Articular chondrocyte of knee joint (primary cell): Measurements from ENCODE around the gene CNTFR. TPM values are rescaled to one million over a fixed set of nuclear protein-coding genes. Genes with fewer than 3 reads are reported as not detected.

Source experiments
- total RNA-seq: library from RNA; depleted of rRNA; stranded (reverse); fragments of >200 nt; gene quantifications from 2 replicates; pipeline ENCODE4 v1.2.3, GENCODE V29; 2012

CNTFR gene, protein sequence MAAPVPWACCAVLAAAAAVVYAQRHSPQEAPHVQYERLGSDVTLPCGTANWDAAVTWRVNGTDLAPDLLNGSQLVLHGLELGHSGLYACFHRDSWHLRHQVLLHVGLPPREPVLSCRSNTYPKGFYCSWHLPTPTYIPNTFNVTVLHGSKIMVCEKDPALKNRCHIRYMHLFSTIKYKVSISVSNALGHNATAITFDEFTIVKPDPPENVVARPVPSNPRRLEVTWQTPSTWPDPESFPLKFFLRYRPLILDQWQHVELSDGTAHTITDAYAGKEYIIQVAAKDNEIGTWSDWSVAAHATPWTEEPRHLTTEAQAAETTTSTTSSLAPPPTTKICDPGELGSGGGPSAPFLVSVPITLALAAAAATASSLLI
- total RNA-seq = not detected in 2 replicates

DNA sequence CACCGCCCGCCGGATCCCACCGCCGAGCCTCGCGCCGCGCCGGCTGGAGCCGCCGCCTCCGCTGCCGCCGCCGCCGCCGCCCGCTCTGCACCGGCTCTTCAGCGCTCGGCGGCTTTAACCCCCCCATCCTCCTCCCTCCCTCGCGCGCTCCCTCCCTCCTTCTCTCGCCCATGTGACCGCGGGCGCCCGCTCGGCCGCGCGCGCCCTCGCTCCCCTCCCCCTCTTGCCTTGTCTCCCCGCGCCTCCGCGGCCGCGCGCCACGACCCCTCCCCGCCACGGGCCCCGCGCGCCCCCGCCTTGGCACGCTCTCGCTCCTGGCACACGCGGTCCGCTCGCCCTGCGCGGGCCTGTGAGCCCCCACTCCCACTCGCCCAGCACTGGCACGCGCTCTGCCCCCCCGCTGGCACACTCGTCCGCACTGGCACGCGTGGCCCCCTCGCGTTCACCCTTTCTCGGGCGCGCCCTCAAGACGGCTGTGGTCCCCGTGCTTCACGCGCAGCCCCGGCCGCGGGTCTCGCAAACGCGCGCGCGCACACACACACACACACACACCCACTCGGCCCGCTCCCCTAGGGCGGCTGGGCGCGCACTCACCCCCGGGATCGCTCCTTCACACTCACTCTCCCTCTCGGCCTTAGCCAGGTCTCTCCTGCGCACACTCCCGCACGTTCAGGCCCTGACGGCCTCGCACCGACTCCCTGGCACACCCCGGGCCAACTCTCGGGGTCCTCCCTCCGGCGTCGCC lies at the start of gene CNTFR:
TSS of gene CNTFR (minus strand) at position 89 of the 745 bp plus-strand sequence. CDS start 20,743 bp downstream, outside the sequence.

DNA sequence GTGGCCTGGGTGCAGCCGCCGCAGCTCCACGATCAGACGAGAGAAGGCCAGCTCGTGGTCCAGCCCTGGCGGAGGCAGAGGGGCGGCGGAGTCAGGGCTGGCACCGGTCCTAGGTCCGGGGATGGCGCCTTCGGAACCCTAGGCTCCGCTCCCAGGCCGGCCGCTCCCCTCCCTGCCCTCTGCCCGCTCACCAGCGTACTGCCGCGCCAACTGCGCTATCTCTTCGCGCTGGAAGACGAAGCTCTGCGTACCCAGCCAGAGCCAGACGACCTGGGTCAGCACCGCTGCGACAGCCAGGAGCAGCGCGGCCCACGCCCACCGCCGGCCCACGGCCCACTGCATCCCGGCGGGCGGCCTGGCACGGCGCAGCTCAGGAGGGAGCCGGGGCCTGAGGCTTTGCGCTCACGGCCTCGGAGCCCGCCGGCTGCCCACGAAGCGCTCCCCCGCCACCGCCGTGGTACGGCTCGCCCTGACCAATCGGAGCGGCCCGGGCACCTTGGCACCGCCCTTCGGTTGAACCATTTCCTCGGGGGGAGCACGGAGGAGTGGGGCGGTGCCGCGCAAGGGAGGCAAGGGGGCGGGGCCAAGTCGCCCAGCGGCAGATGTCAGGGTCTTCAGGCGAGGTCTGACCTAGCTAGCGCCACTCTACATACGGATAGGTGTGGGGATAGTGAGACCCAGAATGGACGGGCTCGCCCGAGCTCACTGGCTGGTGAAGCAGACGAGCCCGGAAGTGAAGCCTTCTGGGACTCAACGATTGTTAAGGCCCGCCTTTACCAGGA lies 48.0 kb upstream of the CNTFR start, which contains the start of gene SIGMAR1:
TSS of gene SIGMAR1 (minus strand) at position 432 of the 782 bp plus-strand sequence. CDS start at position 342, 90 bp downstream.

DNA sequence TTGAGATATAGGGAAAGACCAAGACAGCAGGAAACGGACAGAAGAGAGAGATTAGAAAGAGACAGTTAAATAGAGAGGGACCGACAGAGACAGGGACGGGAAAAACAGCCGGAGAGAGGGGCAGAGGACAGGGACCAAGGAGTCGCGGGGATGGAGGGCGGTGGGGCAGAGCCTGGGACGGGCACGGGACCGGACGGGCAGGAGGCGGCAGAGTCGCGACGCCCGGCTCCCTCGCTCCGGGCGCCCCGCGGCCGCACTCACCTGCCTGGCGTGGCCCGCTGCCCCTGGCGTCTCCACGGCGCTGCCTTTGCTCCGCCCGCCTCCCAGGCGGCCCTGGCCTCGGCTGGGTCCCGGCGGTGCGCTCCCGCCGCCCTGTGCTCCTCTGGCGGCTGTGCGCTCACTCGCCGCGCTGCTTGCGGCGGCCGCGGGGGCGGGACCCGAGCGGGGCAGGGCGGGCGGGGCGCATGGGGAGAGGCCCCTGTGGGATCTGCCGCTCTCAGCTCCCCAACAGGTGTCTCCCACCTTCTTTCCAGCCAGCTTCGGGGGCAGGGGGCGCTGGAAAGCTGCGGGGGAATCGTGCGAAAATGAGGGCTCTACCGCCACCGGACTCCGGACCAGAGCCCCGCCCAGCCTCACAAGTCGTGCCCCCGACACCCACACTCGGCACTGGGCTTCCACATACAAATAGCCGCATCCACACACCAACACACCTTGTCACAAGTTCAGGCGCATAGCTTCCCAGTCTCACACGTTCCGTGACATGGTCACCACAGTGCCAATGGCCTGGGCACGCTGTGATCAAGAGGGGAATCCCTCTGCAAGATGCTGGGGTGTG lies 39.3 kb upstream of the CNTFR start, which contains the start of gene ARID3C:
TSS of gene ARID3C (minus strand) at position 411 of the 835 bp plus-strand sequence. CDS start 1,052 bp downstream, outside the sequence.

DNA sequence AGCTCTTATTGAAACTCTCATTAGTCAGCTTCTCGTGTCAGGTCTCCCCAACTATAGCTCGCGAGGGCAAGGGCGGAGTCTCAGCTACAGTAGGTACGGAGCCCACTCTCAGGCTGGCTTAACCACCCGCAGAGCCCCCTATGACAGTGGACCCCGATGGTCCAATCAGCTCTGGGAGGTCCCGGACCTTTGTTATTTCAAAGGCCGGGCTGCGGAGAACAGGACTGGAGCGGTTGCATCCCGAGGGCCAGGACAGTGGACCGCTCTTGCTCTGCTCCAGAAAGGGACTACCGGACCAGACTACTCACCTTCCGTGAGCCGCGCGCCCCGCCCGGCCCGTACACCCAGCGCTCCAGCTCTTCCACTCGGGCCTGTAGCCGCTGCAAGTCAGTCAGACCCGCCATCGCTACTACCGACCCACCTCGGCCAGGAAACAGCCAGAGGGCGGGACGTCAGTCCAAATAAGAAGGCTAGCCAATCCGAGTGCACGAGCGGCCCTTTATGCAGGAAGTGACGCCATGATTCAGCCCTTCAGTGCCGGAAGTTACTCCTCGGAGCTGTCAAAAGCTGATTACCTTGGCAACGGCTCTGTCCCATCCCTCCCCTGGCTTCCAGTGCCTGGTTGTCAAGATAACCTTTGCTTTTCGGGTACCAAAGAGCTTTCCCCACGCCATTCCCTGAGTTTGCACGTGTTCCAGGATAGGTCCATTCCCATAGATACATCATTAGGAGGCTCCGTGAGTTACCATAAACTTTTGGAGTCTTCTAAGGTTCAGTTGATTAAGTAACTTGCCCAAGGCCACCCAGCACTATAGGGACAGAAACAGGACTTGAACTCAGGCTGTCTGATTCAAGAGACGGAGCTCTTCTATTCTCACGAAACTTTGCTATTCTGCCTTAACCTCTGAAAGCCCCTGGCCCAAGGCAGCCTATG lies 30.8 kb upstream of the CNTFR start, which contains the start of gene DCTN3:
TSS of gene DCTN3 (minus strand) at position 435 of the 934 bp plus-strand sequence. CDS start at position 404, 31 bp downstream.

DNA sequence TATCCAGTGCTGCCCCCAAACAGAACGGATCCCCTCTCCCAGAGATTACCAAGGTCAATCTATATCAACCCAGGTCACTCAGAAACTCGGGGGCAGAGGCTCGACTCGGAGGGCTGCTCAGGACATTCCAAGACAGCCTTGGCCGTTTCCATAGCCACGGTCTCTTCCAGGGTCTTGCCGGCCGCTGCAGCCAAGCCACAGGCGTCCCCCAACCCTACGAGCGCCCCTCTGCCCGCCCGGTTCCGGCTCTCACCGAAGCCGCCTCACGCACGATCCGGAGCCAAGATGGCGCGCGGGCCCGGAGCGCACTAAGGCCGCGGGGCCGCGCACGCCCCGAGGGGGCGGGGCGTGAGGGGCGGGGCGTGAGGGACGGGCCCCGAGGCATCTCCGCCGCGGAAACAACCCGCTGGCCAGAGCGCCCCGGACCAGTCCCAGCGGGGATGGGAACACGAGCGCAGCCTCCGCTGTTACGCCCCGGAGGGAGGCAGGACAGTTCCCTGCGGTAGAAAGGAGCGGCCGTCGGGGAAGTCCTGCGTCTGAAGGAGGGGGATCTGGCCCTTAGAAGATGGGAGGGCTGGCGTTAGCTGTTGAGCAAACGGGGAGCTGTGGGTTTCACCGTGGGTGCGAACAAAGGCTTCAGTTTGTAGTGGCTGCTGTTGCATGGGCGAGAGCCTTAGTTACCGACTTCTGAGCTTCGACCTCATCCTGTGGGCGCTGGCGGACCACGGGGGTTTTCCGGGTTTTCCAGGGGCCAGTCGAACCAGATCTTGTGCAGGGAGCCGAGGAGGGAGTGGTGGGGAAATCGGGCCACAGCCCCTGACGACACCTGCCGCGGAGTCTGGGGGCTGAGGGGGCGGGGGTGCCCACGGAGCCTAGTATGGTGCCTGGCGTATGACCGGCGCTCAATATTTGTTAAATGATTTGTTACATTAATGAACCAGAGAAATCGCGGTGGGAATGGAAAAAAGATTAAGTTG lies 22.6 kb upstream of the CNTFR start, which contains the start of gene RPP25L:
TSS of gene RPP25L (minus strand) at position 287 of the 977 bp plus-strand sequence. CDS start 801 bp downstream, outside the sequence.

DNA sequence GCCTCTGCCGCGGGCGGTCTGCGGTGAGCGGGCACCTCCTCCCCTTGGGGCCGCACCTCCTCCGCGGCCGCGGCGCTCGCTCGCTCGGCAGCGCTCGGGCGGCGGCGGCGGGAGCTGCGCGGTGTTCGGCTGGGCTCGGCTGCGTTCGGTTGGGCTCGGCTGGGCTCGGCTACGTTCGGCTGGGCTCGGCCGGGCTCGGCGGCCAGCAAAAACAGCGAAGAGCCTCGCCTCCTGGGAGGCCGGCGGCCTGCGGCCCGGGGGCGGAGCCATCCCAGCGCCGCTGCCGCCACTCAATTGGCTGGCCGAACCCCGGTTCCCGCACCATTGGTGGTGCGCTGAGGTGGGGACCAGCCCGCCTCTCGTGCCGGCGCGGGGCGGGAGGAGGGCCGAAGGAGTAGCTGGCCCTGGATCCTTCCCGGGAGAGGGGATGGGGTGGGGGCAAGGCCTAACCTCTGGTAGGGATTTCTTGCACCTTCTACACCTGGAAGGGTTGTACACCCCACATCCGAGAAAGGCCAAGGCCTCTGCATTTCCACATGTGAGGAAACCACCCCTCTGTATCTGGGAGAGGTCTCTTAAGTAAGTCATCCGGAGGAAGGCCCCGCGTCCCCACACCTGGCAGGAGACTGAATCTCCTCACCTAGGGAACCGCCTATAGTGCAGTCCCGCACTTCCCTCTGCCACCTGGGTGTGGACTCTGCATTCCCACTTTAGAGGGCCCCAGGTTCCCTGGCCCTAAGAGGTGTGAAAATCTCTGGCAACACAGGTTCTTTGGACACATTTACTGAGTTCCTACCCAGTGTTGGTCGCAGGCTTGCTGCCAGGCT lies 66.3 kb downstream of the CNTFR start, which contains the start of gene ENHO:
TSS of gene ENHO (minus strand) at position 20 of the 827 bp plus-strand sequence. CDS start 1,295 bp downstream, outside the sequence.

Other genes starting within 250 kb of the CNTFR start
- 1.6 and 1.7 TPM in 2 replicates for gene MYORG, start 212.8 kb downstream of the CNTFR start, total RNA-seq
- gene FAM219A, start 131.2 kb downstream of the CNTFR start, total RNA-seq = 6.6 and 7.7 TPM in 2 replicates
- gene DNAI1, start 130.9 kb downstream of the CNTFR start, total RNA-seq = 0.26 TPM in 1 of 2 replicates, not detected in the other
- 0.32 and 0.39 TPM in 2 replicates for gene ENHO, start 66.7 kb downstream of the CNTFR start, total RNA-seq
- gene RPP25L, start 22.4 kb upstream of the CNTFR start, total RNA-seq = 11.8 and 14.4 TPM in 2 replicates
- gene DCTN3, start 30.8 kb upstream of the CNTFR start, total RNA-seq = 85.2 and 99.0 TPM in 2 replicates
- 0.26 TPM in 1 of 2 replicates, not detected in the other for gene ARID3C, start 39.3 kb upstream of the CNTFR start, total RNA-seq
- gene SIGMAR1, start 48.1 kb upstream of the CNTFR start, total RNA-seq = 57.5 and 61.2 TPM in 2 replicates
- gene GALT, start 57.0 kb upstream of the CNTFR start, total RNA-seq = 29.6 and 37.5 TPM in 2 replicates
- 34.2 and 40.5 TPM in 2 replicates for gene IL11RA, start 62.5 kb upstream of the CNTFR start, total RNA-seq
- gene CCL27, start 72.9 kb upstream of the CNTFR start, total RNA-seq = 0.32 TPM in 1 of 2 replicates, not detected in the other
- not detected in 2 replicates for gene CCL19, start 101.6 kb upstream of the CNTFR start, total RNA-seq
- not detected in 2 replicates for gene CCL21, start 120.4 kb upstream of the CNTFR start, total RNA-seq